Omental fat pad (tissue), 4 donors: ENCODE data around the gene CNTNAP2. TPM values are rescaled to one million over a fixed set of nuclear protein-coding genes. Genes with fewer than 3 reads are reported as not detected.

Experiments
- ATAC-seq: fragments of 150-250 bp; one replicate; pipeline ENCODE4 v1.9.1; 2016; ENCODE audit warnings: mild to moderate bottlenecking, moderate library complexity; ENCODE audit not compliant: low FRiP score
- DNase-seq: peaks from one replicate; pipeline ENCODE4 v3.0.0-alpha.2; 2019; ENCODE audit warnings: low spot score
- CTCF ChIP-seq, 3 donors: fragments of 450-650 bp; IDR thresholded peaks; one replicate each; pipeline ENCODE4 v1.5.1; 2016 to 2017; ENCODE audit warnings: antibody characterized with exemption in 3 of 3, mild to moderate bottlenecking in 3 of 3, moderate library complexity in 2 of 3
- total RNA-seq, 4 donors: library from RNA; depleted of rRNA; stranded (reverse); fragments of >200 nt; gene quantifications; one replicate each; pipeline ENCODE4 v1.1.0, GENCODE V29; 2016

CNTNAP2 gene
- total RNA-seq, 4 donors from 2014 or later: 0.38 to 1.5 (median 1.1) TPM; not detected in 1

- TF ChIP-seq CTCF (IDR thresholded peaks at IDR 0.05): no peak
- DNase-seq: no peak
- no peak for ATAC-seq
Measured at GRCh38 chr7:148209643-148210190, 2093.1 kb downstream of the CNTNAP2 start.

DNA sequence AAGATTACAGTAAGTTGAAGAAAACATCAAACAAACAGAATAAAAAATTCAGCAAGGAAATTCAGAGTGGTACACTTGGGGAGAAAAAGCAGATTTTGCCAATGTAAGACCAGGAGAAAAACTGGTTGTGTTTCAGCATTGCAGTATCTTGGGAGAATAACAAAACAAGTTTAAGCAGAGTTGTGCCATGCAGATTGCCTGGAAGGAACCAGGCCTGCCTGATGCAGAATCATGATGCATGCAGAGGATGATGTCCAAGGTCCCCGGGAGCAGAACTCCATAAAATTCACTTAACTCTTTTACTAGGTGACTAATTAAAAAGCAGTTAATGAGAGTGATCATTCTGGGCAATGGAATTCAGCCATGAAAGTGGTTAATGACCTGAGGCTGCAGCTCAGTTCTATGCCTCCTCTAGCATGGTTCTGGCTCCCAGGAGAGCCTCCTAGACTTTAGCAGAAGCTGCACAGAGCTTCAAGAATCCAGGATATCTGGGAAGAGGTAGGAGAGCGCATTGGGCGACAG is 2094.3 kb downstream of the CNTNAP2 start:
- ATAC-seq: no peak
- no peak for TF ChIP-seq CTCF (IDR thresholded peaks at IDR 0.05)
- no peak for DNase-seq

- no peak for TF ChIP-seq CTCF (IDR thresholded peaks at IDR 0.05)
- no peak for DNase-seq
- ATAC-seq: peak; percentile 60
Measured at GRCh38 chr7:148211740-148212151, 2095.1 kb downstream of the CNTNAP2 start.

DNA sequence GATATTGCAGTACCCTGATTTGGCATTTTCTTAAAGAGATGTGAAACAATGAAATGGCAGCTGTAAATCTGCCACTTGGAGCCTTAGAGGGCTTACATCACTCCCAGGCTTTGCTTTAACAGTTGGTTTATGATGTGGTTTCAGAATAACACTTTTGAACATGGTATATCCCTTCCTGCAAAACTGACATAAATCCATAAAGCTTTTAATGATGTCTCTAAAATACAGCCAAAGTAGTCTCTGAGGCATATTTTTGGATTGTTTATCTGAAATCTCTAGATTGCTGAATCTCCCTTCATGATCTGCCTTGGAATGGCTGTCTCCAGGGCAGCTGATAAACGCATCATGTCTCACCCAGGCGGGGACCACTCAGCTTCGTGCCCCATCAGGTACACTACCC is 2096.1 kb downstream of the CNTNAP2 start:
- no peak for TF ChIP-seq CTCF (IDR thresholded peaks at IDR 0.05)
- ATAC-seq: no peak
- no peak for DNase-seq

DNA sequence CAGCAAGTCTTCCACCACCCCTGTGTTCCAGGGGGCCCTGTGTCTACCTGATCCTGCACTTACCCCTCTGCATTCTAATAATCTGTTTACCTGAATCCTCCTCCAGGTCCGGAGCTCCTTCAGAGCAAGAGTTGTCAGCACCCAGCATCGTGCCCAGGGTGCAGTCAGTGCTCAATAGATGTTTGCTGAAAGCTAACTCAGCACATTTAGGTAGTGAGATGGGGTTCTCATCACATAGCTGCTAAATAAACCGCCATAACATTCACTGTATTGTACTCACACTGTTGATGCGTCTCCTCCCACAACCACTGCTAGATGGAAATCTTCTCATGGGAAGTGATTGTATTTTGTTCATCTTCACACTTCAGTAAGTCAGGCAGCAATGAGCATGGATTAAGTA is 2097.5 kb downstream of the CNTNAP2 start:
- DNase-seq (no peak), ATAC-seq (no peak)

DNA sequence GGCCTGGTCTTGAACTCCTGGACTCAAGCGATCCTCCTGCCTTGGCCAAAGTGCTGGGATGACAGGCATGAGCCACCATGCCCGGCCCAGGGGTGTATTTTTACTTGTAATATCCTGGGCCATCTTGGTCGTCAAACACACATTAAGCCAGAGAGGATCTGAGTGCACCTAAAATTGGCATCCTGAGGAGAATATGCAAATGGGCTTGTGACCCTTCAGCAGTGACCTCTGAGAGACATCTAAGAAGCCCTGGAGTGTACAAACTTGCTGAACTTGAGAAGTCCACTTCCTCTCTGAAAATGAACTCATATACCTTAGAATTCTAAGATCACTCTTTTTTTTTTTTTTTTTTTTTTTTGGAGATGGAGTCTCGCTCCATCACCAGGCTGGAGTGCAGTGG is 2102.0 kb downstream of the CNTNAP2 start:
- no peak for DNase-seq
- ATAC-seq: no peak
- no peak for TF ChIP-seq CTCF (IDR thresholded peaks at IDR 0.05)

More for the DNA sequence above, 2097.5 kb downstream of the CNTNAP2 start:
- TF ChIP-seq CTCF (IDR thresholded peaks at IDR 0.05): no peak

DNA sequence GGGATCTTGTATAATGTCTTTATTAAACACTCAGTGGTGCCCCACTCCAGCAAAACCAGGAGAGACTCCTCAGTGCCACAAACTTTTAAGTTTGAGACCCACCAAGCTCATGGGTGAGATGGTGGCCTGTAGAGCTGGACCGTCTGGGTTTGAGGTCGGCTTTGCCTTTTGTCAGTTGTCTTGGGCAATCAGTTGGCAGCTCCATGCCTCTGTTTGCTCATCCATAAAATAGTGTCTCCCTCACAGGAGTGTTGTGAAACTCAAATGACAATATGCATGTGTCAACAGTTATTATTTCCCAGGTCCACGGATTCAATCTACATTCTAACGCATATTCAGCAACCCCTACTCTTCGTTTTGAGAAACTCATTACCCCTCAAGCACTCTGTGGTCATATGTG is 2106.1 kb downstream of the CNTNAP2 start:
- no peak for DNase-seq

More for the DNA sequence above, 2106.1 kb downstream of the CNTNAP2 start:
- TF ChIP-seq CTCF (IDR thresholded peaks at IDR 0.05): no peak
- ATAC-seq: no peak
